ENCODE data around the gene SLC25A45.

SLC25A45 gene

GRCh38 chr11:65424205-65425104 lies 42.0 kb upstream of the SLC25A45 start:
- Mint-ChIP-seq H3K36me3 (ENCODE audit: low read depth) (peaks cover 80% of the 10 kb centered on the region), H3K27ac (peak overlapping the region; percentile 100), H3K27me3 (peaks cover 2% of the 10 kb centered on the region), H3K4me3 (peak overlapping the region; percentile 100), H3K4me1 (ENCODE audit: low read depth) (peaks cover 58% of the 10 kb centered on the region), H3K9me3 (no peaks in the 10 kb centered on the region)
- peak; percentile 80 for DNase-seq

GRCh38 chr11:65423516-65424204 lies 41.2 kb upstream of the SLC25A45 start:
- DNase-seq, result peak; percentile 71
- peaks cover 56% of the 10 kb centered on the region for H3K4me1 Mint-ChIP-seq (ENCODE audit: low read depth)
- H3K9me3 Mint-ChIP-seq, result no peaks in the 10 kb centered on the region
- H3K36me3 Mint-ChIP-seq (ENCODE audit: low read depth), result peaks cover 83% of the 10 kb centered on the region
- H3K27ac Mint-ChIP-seq, result peak overlapping the region; percentile 100
- peaks cover 2% of the 10 kb centered on the region for H3K27me3 Mint-ChIP-seq
- H3K4me3 Mint-ChIP-seq, result peak overlapping the region; percentile 100

GRCh38 chr11:65422633-65423515 lies 40.4 kb upstream of the SLC25A45 start, which contains the start of gene NEAT1:
Gene NEAT1, plus strand, starts transcription at chr11:65422798.
- Mint-ChIP-seq H3K9me3 (no peaks in the 10 kb centered on the region), H3K27me3 (peaks cover 2% of the 10 kb centered on the region), H3K36me3 (ENCODE audit: low read depth) (peaks cover 76% of the 10 kb centered on the region), H3K4me1 (ENCODE audit: low read depth) (peaks cover 56% of the 10 kb centered on the region), H3K4me3 (peak within 1 kb of the TSS; percentile 100), H3K27ac (peak within 1 kb of the TSS; percentile 100)
- peak; percentile 98 for DNase-seq

- peak; percentile 98 for DNase-seq
- Mint-ChIP-seq H3K4me3 (peak overlapping the region; percentile 100), H3K36me3 (ENCODE audit: low read depth) (peaks cover 72% of the 10 kb centered on the region), H3K27ac (peak overlapping the region; percentile 100), H3K4me1 (ENCODE audit: low read depth) (peaks cover 56% of the 10 kb centered on the region), H3K27me3 (peaks cover 2% of the 10 kb centered on the region), H3K9me3 (no peaks in the 10 kb centered on the region)
Observed at GRCh38 chr11:65421794-65422632, 39.6 kb upstream of the SLC25A45 start.

GRCh38 chr11:65420979-65421793 lies 38.7 kb upstream of the SLC25A45 start:
- H3K4me1 Mint-ChIP-seq (ENCODE audit: low read depth), result peaks cover 56% of the 10 kb centered on the region
- peak; percentile 87 for DNase-seq
- no peaks in the 10 kb centered on the region for H3K9me3 Mint-ChIP-seq
- peak overlapping the region; percentile 100 for H3K27ac Mint-ChIP-seq
- H3K27me3 Mint-ChIP-seq, result peaks cover 2% of the 10 kb centered on the region
- peaks cover 68% of the 10 kb centered on the region for H3K36me3 Mint-ChIP-seq (ENCODE audit: low read depth)
- H3K4me3 Mint-ChIP-seq, result peak overlapping the region; percentile 100

GRCh38 chr11:65420506-65420905 lies 38.1 kb upstream of the SLC25A45 start:
- Mint-ChIP-seq H3K27me3 (peaks cover 2% of the 10 kb centered on the region), H3K36me3 (ENCODE audit: low read depth) (peaks cover 61% of the 10 kb centered on the region)

GRCh38 chr11:65419772-65420481 lies 37.5 kb upstream of the SLC25A45 start:
- H3K36me3 Mint-ChIP-seq (ENCODE audit: low read depth), result peaks cover 55% of the 10 kb centered on the region
- peak overlapping the region; percentile 100 for H3K27ac Mint-ChIP-seq
- peaks cover 57% of the 10 kb centered on the region for H3K4me1 Mint-ChIP-seq (ENCODE audit: low read depth)
- DNase-seq, result peak; percentile 80
- no peaks in the 10 kb centered on the region for H3K9me3 Mint-ChIP-seq
- H3K4me3 Mint-ChIP-seq, result peak overlapping the region; percentile 100
- peaks cover 2% of the 10 kb centered on the region for H3K27me3 Mint-ChIP-seq

More at GRCh38 chr11:65420506-65420905, 38.1 kb upstream of the SLC25A45 start:
- peak overlapping the region; percentile 100 for H3K27ac Mint-ChIP-seq
- peak overlapping the region; percentile 100 for H3K4me3 Mint-ChIP-seq
- H3K4me1 Mint-ChIP-seq (ENCODE audit: low read depth), result peaks cover 61% of the 10 kb centered on the region
- DNase-seq, result peak; percentile 48
- no peaks in the 10 kb centered on the region for H3K9me3 Mint-ChIP-seq

- Mint-ChIP-seq H3K4me3 (peak overlapping the region; percentile 100), H3K27ac (peak overlapping the region; percentile 100), H3K36me3 (ENCODE audit: low read depth) (peaks cover 52% of the 10 kb centered on the region), H3K9me3 (no peaks in the 10 kb centered on the region), H3K27me3 (peaks cover 2% of the 10 kb centered on the region), H3K4me1 (ENCODE audit: low read depth) (peaks cover 54% of the 10 kb centered on the region)
- DNase-seq, result no peak
Observed at GRCh38 chr11:65419460-65419771, 37.0 kb upstream of the SLC25A45 start.

GRCh38 chr11:65418681-65419459 lies 36.4 kb upstream of the SLC25A45 start:
- Mint-ChIP-seq H3K9me3 (no peaks in the 10 kb centered on the region), H3K36me3 (ENCODE audit: low read depth) (peaks cover 49% of the 10 kb centered on the region), H3K27ac (peak overlapping the region; percentile 100), H3K4me3 (peak overlapping the region; percentile 100), H3K4me1 (ENCODE audit: low read depth) (peaks cover 54% of the 10 kb centered on the region), H3K27me3 (peaks cover 2% of the 10 kb centered on the region)
- DNase-seq, result peak; percentile 91

GRCh38 chr11:65418431-65418680 lies 35.9 kb upstream of the SLC25A45 start:
- Mint-ChIP-seq H3K4me1 (ENCODE audit: low read depth) (peaks cover 54% of the 10 kb centered on the region), H3K36me3 (ENCODE audit: low read depth) (peaks cover 49% of the 10 kb centered on the region), H3K27me3 (peaks cover 2% of the 10 kb centered on the region), H3K27ac (peak overlapping the region; percentile 100), H3K4me3 (peak overlapping the region; percentile 100), H3K9me3 (no peaks in the 10 kb centered on the region)
- DNase-seq, result no peak

- H3K27ac Mint-ChIP-seq, result peak overlapping the region; percentile 100
- H3K9me3 Mint-ChIP-seq, result no peaks in the 10 kb centered on the region
- peak; percentile 75 for DNase-seq
- H3K27me3 Mint-ChIP-seq, result peaks cover 1% of the 10 kb centered on the region
- peak overlapping the region; percentile 100 for H3K4me3 Mint-ChIP-seq
- H3K4me1 Mint-ChIP-seq (ENCODE audit: low read depth), result peaks cover 53% of the 10 kb centered on the region
- peaks cover 48% of the 10 kb centered on the region for H3K36me3 Mint-ChIP-seq (ENCODE audit: low read depth)
Observed at GRCh38 chr11:65417702-65418430, 35.4 kb upstream of the SLC25A45 start.
